ENCODE results near the gene MDGA2.

GRCh38 chr14:47447076-47447475 is 228.3 kb downstream of the MDGA2 start:
- TF ChIP-seq CTCF (conservative IDR thresholded peaks at IDR 0.05) (no peak), EZH2 (IDR thresholded peaks at IDR 0.05; ENCODE audit: low read depth) (no peak)
